ENCODE results near the gene DSCAM. TPM values are rescaled to one million over a fixed set of nuclear protein-coding genes. Genes with fewer than 3 reads are reported as not detected.
"Not testable (repeated sequence)": the region's sequence is repeated elsewhere in the genome, so short reads cannot be mapped to it uniquely, and the experiment has no call there.

Gene DSCAM
- total RNA-seq, 4 donors from 2014 or later = 0.19 TPM; not detected in 3

GRCh38 chr21:40191196-40191595 is 655.8 kb downstream of the DSCAM start:
- no peaks in the 10 kb centered on the region for H3K4me1 ChIP-seq
- H3K27ac ChIP-seq = no peak overlapping the region
- no peak for DNase-seq
- H3K27me3 ChIP-seq = no peaks in the 10 kb centered on the region
- no peaks in the 10 kb centered on the region for H3K36me3 ChIP-seq
- no peaks in the 10 kb centered on the region for H3K9me3 ChIP-seq
- no peak for TF ChIP-seq CTCF (IDR thresholded peaks at IDR 0.05)
- TF ChIP-seq POLR2A (IDR thresholded peaks at IDR 0.05) = no peak
- H3K4me3 ChIP-seq = no peak overlapping the region

- Histone ChIP-seq H3K4me3 (no peak overlapping the region), H3K9me3 (no peaks in the 10 kb centered on the region), H3K4me1 (no peaks in the 10 kb centered on the region), H3K36me3 (no peaks in the 10 kb centered on the region), H3K27ac (no peak overlapping the region), H3K27me3 (no peaks in the 10 kb centered on the region)
- DNase-seq = no peak
- TF ChIP-seq CTCF (IDR thresholded peaks at IDR 0.05) (no peak), POLR2A (IDR thresholded peaks at IDR 0.05) (no peak)
Observed at GRCh38 chr21:40187946-40188654, 658.9 kb downstream of the DSCAM start.

- no peaks in the 10 kb centered on the region for H3K27me3 ChIP-seq
- no peak for DNase-seq
- H3K9me3 ChIP-seq = peaks cover 0 to 2% (median 0%) of the 10 kb centered on the region in 4 donors
- no peaks in the 10 kb centered on the region for H3K36me3 ChIP-seq
- no peaks in the 10 kb centered on the region for H3K4me1 ChIP-seq
- H3K4me3 ChIP-seq = no peak overlapping the region
- TF ChIP-seq POLR2A (IDR thresholded peaks at IDR 0.05) (no peak), CTCF (IDR thresholded peaks at IDR 0.05) (no peak)
- no peak overlapping the region for H3K27ac ChIP-seq
Observed at GRCh38 chr21:40187244-40187643, 659.7 kb downstream of the DSCAM start.

- no peaks in the 10 kb centered on the region for H3K36me3 ChIP-seq
- no peaks in the 10 kb centered on the region for H3K27me3 ChIP-seq
- H3K4me1 ChIP-seq = no peaks in the 10 kb centered on the region
- H3K27ac ChIP-seq = no peak overlapping the region
- H3K4me3 ChIP-seq = no peak overlapping the region
- no peak for TF ChIP-seq POLR2A (IDR thresholded peaks at IDR 0.05)
- TF ChIP-seq CTCF (IDR thresholded peaks at IDR 0.05) = no peak
- peaks cover 0 to 4% (median 0%) of the 10 kb centered on the region in 4 donors for H3K9me3 ChIP-seq
- DNase-seq = no peak
Observed at GRCh38 chr21:40186045-40186444, 660.9 kb downstream of the DSCAM start.

- Histone ChIP-seq H3K36me3 (no peaks in the 10 kb centered on the region), H3K27ac (no peak overlapping the region), H3K9me3 (peaks cover 0 to 4% (median 0%) of the 10 kb centered on the region in 4 donors), H3K27me3 (no peaks in the 10 kb centered on the region), H3K4me1 (no peaks in the 10 kb centered on the region), H3K4me3 (no peak overlapping the region)
- DNase-seq = no peak
- TF ChIP-seq POLR2A (IDR thresholded peaks at IDR 0.05) (no peak), CTCF (IDR thresholded peaks at IDR 0.05) (no peak)
Observed at GRCh38 chr21:40185208-40185607, 661.8 kb downstream of the DSCAM start.

GRCh38 chr21:40182491-40182890 is 664.5 kb downstream of the DSCAM start:
- peak in 2 of 3 donors; percentile 23 to 57 for DNase-seq
- H3K27me3 ChIP-seq, H3K27ac ChIP-seq, H3K4me1 ChIP-seq, H3K36me3 ChIP-seq, H3K4me3 ChIP-seq, H3K9me3 ChIP-seq: not testable (repeated sequence)

Measured in Peyer's patch (tissue), 4 donors.